NCI-H446 (cell line): ENCODE measurements around the gene THOC6.

ENCODE experiments used
- DNase-seq, 2 experiments: peaks; one replicate each; lab custom pipeline; 2025; lab: John Stamatoyannopoulos, UW

THOC6 gene

GRCh38 chr16:3015865-3016521 is 7.8 kb upstream of the THOC6 start:
- no peak for DNase-seq

GRCh38 chr16:3017344-3017743 is 6.5 kb upstream of the THOC6 start:
- no peak for DNase-seq

- DNase-seq: no peak
Measured at GRCh38 chr16:3017794-3018506, 5.9 kb upstream of the THOC6 start, which contains the start of gene CLDN6. TSS of gene CLDN6 (minus strand) at chr16:3018183. CDS start at chr16:3016021, 2,162 bp downstream.

GRCh38 chr16:3019594-3020246 is 4.1 kb upstream of the THOC6 start:
- DNase-seq: no peak

- DNase-seq: peak; percentile 45 to 84
Measured at GRCh38 chr16:3020247-3020603, 3.6 kb upstream of the THOC6 start, which contains the start of gene TNFRSF12A. TSS of gene TNFRSF12A (plus strand) at chr16:3020368. CDS start at chr16:3020398, 30 bp downstream.

GRCh38 chr16:3020604-3021448 is 3.0 kb upstream of the THOC6 start:
- DNase-seq: peak; percentile 67 to 74

- peak; percentile 43 to 80 for DNase-seq
Measured at GRCh38 chr16:3021449-3022207, 2.2 kb upstream of the THOC6 start.

- peak; percentile 66 to 81 for DNase-seq
Measured at GRCh38 chr16:3022208-3022683, 1.6 kb upstream of the THOC6 start.

- DNase-seq: peak in 1 of 2 experiments; percentile 57
Measured at GRCh38 chr16:3022684-3023414, 986 bp upstream of the THOC6 start.

- DNase-seq: peak; percentile 57 to 70
Measured at GRCh38 chr16:3023415-3023668, 493 bp upstream of the THOC6 start.

GRCh38 chr16:3025032-3026002 is 1.5 kb downstream of the THOC6 start:
- no peak for DNase-seq

GRCh38 chr16:3026003-3026378 is 2.2 kb downstream of the THOC6 start:
- DNase-seq: no peak

- no peak for DNase-seq
Measured at GRCh38 chr16:3026609-3027488, 3.0 kb downstream of the THOC6 start.

GRCh38 chr16:3027489-3027795 is 3.6 kb downstream of the THOC6 start:
- no peak for DNase-seq

GRCh38 chr16:3027983-3028715 is 4.3 kb downstream of the THOC6 start:
- peak in 1 of 2 experiments; percentile 30 for DNase-seq

GRCh38 chr16:3028716-3029319 is 5.0 kb downstream of the THOC6 start:
- no peak for DNase-seq

- DNase-seq: no peak
Measured at GRCh38 chr16:3029491-3030221, 5.8 kb downstream of the THOC6 start.
